ENCODE results near the gene CGNL1.

Gene CGNL1

DNA sequence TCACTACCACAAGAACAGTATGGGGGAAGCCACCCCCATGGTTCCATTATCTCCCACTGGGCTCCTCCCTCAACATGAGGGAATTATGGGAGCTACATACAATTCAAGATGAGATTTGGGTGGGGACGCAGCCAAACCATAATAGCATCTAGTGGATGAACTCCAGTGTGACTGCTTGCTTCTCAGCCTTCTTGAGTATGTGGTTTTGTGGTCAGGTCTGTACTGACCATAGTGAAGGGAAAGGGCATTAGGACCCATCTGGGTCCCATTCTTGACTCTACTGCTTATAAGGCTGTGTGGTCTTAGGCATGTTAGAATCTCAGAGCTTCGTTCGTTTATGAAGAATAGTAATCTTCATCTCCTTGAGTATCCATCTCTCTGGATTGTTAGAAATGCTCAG, 81.4 kb downstream of the CGNL1 start:
- DNase-seq (ENCODE audit: low read depth in 2 of 2) = no peak

DNA sequence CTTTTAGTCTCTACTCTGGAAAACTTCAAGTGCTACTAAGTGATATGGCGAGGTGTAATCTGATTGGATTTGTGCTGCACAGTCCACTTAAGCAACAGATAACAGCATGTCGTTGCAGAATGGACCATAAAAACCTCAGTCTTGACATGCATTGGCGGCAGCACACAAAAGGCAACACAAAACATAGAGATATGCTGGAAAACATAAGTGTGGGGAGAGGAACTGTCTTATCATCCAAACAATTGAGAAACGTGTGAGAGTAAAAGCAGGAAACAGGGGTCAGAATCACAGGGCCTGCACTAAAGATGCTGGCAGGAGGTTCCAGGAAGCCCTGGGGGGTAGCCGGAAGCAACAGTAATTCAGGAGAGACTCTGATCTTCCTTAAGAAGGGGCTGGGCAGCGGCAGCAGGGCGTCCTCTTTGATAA, 82.1 kb downstream of the CGNL1 start:
- DNase-seq (ENCODE audit: low read depth in 2 of 2) = no peak

DNA sequence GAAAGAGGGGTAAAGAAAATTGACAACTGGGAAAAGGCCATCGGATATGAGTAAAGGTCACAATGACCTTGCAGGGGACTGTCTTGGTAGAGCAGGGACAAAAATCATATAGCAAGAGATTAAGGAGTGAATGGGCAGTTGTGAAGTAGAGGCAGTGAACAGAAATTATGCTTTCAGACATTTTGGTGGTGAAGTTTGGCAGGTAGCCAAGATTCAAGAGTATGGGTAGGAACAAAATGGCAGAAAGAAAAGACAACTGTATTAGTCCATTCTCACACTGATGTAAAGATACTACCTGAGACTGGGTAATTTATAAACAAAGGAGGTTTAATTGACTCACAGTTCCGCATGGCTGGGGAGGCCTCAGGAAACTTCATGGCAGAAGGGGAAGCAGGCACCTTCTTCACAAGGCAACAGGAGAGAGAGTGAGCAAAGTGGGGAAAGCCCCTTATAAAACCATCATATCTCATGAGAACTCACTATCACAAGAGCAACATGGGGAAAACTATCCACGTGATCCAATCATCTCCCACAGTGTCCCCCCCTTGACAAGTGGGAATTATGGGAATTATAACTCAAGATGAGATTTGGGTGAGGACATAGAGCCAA, 84.0 kb downstream of the CGNL1 start:
- DNase-seq (ENCODE audit: low read depth in 2 of 2) = no peak

DNA sequence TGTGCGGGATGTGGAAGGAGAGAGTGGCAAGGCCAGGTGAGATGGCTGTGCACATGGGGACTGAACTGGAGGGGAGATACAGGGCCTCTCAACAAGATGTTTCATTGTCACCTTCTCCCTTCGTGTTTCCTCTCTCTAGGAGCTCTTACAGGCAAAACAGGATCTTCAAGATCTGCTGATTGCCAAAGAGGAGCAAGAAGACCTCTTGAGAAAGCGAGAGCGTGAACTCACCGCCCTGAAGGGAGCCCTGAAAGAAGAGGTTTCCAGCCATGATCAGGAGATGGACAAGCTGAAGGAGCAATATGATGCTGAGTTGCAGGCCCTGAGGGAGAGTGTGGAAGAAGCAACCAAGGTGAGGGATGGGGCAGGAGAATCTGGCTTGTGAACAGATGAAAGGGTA, 85.2 kb downstream of the CGNL1 start:
- no peak for DNase-seq (ENCODE audit: low read depth in 2 of 2)

DNA sequence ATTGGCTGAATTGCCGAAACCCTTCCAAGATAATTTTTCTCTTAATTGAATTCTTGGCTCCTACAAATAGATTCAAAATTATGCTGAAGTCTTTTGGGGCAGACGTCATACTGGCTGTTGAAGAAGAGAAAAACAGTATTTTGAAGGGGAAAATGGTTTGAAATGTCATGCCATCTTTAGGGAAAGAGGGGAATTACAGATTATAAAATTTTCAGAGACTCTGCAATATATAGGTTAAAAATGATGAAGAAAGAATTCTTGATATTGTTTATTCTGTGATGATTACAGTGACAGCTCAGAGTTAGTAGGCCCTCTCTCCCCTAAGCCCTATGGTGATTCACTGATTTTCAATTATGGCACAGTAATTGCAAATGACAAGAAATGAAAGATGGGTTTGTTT, 86.1 kb downstream of the CGNL1 start:
- no peak for DNase-seq (ENCODE audit: low read depth in 2 of 2)

DNA sequence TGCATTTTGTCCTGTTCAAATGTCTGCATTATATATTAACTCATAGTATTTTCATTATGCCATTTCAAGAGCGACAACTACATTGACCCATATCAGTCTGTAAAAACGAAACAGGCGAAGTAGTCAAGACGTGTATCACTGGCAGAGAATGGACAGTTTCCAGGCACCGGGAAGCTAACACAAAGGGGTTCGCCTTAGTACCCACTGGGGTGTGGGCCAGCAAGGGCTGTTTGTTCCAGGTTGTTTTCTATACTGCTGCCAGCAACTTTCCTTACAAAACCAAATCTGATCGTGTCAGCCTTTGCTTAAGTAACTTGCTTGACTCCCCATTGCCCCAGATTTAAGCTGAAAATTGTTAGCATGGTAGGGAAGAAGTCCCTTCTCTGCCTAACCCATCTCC, 87.1 kb downstream of the CGNL1 start:
- DNase-seq (ENCODE audit: low read depth in 2 of 2) = no peak

DNA sequence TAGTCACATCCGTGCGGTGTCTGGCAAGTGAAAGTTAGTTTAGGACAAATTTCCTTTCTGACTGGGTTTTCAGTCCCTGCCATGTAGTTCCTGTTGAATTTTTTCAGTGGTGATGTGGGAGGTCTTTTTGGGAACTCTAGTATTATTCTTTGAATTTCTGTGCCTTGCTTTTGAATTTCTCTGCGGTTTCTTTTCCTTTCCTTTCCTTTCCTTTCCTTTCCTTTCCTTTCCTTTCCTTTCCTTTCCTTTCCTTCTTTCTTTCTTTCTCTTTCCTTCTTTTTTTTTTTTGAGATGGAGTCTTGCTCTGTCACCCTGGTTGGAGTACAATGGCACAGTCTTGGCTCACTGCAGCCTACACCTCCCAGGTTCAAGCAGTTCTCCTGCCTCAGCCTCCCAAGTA, 88.2 kb downstream of the CGNL1 start:
- DNase-seq (ENCODE audit: low read depth in 2 of 2) = no peak

DNA sequence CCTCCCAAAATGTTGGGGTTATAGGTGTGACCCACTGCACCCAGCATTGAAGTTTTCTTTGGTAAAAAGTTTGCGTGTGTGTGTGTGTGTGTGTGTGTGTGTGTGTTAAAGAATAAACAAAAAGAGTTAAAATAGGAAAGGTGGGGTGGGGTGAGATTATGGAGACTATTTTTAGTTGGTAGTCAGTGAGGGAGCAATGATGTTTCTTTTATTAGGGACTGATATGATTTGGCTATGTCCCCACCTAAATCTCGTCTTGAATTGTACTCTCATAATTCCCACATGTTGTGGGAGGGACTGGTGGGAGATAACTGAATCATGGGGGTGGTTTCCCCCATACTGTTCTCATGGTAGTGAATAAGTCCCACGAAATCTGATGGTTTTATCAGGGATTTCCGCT, 92.2 kb downstream of the CGNL1 start:
- DNase-seq (ENCODE audit: low read depth in 2 of 2) = no peak

DNA sequence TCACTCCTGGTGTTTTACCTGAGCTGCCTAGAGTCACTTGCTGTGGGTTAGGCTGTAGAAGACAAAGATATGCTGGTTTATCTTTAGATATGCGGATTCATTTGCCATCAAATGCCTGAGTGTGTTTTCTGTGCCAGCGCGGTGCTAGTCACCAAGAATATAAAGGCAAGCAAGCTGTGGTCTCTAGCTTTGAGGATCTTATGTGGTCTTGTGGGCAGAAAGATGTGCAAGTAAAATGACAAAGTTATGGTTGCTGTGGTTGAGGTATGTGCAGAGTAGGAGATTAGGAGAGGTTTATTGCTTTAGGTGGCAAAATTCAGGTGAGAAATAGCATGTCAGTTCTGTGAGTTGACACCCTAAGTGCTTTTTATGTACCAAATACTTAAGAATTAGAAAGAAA, 94.2 kb downstream of the CGNL1 start:
- DNase-seq (ENCODE audit: low read depth in 2 of 2) = no peak

DNA sequence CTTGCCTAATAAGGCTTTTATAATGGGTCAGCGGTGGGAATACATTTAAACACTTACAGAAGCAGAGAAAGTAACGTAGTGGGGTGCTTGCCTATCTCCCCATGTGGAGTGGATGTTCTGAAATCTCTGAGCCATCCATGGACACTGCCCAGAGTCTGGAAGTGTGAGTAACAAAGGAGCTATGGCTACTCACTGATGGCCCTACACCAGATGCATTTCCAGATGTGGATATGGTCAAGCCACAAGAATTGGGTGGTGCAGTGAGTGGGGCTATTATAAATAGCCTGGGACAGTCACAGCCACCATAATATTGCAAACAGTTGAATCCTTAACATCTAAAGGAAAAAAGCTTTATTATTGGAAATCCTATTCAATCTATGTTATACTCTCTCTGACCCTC, 96.6 kb downstream of the CGNL1 start:
- no peak for DNase-seq (ENCODE audit: low read depth in 2 of 2)

DNA sequence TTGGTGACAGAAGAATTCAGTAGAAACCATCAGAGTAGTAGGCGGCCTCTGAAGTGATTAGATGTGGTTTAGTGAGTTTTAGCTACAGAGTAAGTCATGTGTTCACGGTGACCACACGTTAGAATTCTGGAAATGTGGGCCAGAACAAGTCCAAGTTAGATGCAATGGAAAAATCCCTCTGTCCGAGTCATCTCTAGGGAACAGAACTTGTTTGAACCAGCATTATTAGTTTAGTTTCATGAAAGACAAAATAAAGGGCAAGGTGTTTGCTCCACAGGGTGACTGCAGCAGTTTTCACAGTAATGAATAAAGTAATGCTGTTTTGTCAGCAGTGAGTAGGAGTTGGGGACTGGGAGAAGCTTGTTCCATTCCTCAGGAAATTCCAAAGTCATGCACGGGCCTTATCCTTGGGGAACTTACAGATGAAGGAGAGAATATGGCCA, 100.2 kb downstream of the CGNL1 start:
- DNase-seq (ENCODE audit: low read depth in 2 of 2) = no peak

DNA sequence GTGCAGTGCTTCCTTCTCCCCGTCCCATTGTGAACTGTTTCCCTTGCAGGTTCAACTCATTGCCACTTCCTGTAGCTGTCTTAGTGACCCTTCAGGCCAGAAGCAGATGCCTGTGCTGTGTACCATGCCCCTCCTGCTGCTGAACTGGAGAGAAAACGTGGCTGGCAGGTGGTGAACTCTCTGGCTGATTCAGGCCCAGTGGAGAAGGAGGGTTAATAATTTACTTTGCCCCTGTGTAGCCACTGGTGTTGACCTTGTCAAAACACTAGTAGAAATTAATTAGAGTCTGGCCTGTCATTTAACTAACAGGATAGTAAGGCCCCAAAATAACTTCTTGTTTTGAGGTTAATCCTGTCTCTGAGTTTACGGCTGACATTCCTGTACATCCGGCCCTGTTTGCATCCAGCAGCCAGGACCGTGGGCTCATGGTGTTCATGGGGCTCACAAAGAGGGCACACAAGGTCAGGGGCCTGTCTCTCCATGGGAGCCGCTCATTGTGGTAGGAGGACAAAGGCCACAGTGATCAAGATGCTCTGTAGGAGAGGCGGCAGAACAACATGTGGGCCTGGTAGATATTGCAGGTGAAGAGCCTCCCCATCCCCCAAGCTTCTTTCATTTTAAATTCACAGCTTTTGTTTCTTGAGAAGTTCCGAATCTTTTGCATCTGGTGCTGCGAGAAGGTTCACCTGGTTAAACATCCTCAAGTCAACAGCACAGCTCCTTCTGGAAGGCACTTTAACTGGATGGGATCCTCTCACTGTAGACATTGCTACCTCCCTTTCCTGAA, 101.6 kb downstream of the CGNL1 start:
- DNase-seq (ENCODE audit: low read depth in 2 of 2) = no peak

DNA sequence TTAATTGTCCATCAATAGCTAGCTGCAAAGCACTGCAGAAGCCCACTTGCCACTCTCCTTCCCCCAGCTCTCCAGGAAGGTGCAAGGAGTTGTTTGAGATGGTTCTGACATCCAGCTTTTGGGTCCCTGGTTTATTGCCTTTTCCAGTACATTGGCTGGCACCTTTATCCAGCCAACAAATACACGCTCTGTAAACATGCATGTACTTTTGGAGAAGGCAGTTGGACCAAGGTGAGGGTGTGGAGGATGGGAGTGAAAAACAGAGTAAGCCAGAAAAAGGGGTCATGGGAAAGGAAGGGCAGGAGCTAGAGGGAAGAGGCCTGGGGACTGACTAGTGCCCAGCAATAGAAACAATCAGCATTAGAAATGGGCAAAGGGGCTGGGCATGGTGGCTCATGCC, 102.7 kb downstream of the CGNL1 start:
- DNase-seq (ENCODE audit: low read depth in 2 of 2) = no peak

DNA sequence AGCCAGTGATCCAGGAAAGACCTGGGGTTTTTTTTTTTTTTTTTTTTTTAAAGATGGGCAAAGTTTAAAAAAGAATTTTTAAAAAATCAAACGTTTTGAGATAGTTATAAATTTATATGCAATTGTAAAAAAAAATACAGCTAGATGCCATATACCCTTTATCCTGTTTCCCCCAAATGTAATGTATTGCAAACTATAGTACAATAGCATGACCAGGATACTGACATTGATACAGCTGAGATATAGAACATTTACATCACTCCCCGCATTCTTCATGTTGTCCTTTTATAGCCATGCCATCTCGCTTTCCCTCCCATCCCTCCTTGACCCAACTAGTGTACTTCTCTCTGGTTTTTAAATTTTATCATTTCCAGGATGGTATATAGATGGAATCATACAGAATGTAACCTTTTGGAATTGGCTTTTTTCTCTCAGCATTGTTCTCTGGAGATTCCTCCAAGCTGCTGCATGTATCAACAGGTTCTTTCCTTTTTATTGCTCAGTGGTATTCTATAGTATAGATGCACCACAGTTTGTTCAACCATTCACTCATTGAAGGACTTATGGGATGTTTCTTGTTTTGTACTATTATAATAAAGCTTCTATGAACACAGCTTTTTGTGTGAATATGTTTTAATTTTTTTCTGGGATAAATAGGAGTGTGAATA, 104.9 kb downstream of the CGNL1 start:
- no peak for DNase-seq (ENCODE audit: low read depth in 2 of 2)

DNA sequence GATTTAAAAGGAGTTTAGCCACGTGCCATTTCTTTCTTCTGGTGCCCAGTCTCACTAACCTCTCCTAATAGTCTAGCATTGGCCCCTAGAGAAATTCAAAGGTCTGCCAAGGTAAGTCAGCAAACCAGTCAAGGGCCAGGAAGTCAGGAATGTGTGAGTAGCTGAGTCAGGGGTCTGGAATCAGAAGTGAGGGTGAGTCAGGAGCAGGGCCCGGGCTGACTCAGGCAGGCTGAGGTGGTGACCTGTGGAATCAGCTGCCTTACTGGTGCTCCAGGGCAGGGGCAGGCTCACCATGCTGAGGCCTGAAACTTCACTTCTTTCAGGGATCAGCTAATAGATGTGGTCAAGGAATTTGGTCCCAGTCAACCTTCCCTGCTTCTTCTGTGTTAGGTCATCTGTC, 109.6 kb downstream of the CGNL1 start:
- DNase-seq (ENCODE audit: low read depth in 2 of 2) = no peak

DNA sequence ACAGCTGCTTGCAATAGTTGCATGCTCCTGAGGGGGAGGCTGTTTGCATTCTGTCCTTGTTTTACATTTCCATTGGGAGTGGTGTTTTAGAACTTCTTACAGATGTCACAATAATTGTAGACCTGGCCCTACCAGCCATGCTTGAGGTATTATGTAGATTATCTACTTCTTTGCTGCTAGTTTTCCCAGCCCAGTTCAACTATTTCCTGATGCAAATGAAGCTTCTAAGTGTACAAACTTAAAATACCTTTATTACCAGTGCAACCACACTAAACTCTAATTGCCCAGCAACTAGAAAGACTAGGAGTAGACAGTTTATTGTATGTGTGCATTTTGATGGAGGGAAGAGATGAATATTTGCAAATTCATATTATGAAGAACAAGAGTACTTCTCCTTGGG, 110.5 kb downstream of the CGNL1 start:
- DNase-seq (ENCODE audit: low read depth in 2 of 2) = no peak

DNA sequence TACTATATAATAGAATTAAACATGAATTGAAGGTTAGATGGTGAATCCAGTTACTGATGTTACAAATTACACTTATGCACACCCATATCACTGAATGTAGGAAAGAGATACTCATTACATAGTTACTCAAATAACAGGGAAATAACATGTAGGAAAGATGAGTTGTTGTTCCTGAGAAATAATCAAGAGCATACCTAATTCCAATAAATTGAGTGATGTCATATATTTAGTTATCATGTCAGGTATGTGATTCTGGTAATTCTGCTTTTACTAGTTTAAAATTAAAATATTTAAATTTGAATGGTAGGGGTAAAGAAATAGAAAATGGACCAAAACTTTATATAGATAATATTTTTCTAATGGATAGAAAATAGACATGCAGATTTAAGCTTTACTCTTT, 112.8 kb downstream of the CGNL1 start:
- DNase-seq (ENCODE audit: low read depth in 2 of 2) = no peak

DNA sequence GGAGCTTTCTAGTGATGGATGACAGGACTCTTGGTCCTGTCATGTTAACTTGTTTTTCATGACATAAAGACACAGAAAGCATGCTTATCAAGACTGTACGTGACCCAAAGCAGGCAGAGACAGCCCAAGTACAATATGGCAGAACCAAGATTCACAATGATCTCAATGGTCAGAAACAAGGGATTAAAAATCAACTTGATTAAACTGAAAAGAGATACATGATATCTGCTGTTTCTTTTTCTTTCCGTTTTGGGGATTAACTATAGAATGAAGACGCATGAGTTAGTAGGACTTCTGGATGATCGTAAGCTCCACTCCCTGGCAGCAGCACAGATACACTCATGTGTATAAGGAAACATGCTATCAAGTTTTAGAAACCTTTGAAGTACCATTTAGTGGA, 117.0 kb downstream of the CGNL1 start:
- no peak for DNase-seq (ENCODE audit: low read depth in 2 of 2)

DNA sequence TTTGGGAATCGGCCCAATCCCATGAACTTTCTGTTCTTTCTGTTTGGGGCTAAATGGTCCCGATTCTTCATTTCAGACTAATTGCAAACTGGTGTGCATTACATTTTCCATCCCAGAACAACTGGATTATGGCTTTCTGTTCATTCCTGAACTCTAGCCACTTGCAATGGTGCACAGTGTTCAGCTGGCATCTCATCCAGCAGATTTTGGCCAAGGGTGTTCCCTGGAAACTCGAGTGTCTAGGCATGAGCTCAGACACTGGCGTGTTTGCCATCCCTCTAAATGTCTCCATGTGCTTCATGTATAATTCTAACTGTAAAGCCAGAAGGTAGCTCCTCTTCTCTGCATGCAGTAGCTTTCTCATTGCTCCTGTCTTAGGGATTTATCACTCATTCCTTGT, 118.3 kb downstream of the CGNL1 start:
- DNase-seq (ENCODE audit: low read depth in 2 of 2) = no peak

DNA sequence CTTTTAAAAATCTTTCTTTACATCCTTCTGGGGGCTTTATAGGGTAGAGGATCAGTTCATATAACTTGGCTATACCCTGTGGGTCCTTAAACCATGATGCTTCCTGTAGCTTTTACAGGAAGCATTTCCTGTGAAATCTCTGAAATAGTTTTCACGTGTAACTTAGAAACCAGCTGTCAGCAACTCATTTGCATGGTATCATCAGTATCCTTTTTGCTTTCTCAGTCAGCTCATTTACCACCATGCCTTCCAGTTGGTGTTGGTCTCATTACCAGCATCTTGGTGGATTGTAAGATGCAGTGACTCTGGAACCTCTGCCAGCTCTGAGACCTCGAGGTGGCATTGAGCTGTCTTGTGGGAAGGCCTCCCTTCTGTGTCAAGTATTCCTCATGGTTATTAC, 118.7 kb downstream of the CGNL1 start:
- DNase-seq (ENCODE audit: low read depth in 2 of 2) = no peak

DNA sequence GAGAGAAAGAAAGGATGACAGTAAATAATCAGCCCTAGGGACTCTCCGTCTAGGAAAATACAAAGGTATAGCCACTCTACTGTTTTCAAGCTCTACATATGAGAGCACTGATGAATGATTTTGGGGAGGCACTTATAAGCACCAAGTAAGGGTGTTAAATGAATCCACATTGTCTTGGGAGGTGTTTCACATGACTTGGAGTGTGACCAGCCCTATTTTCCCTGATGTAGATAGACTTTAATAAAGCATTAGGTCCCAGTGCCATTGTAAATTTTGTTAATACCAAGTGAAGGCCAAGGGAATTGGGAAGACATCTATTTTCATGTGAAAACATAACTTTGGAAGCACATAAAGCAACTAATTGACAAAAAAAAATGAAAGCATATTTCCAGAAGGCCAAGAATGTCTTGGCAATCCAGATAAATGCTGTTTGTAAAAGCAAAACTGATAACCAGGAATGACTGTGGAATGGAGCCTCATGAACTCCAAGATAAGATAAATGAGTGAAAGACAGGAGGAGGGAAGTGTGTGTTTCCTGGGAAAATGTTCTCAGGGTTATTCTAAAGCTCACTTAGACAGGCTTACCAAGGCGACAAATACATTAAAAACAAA, 119.4 kb downstream of the CGNL1 start:
- DNase-seq (ENCODE audit: low read depth in 2 of 2) = no peak

DNA sequence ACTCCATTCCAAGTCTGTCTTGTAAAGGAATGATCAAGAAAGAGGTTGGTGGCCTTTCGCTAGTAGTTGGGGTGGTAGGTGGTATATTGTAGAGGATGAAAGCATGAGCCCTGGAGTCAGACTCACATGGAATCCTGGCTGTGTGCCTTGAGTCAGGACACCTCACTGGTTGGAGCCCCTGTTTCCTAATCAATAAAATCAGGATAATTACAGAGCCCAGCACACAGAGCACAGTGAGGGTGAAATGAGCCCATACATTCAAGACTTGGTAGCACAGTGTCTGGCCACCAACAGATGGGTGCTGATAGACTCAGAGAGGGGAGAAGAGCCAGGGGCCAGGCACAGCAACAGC, 120.3 kb downstream of the CGNL1 start:
- no peak for DNase-seq (ENCODE audit: low read depth in 2 of 2)

Data from stimulated activated CD4-positive, alpha-beta T cell treated with anti-CD3 and anti-CD28 coated beads, Interleukin-12 subunit alpha, Interleukin-12 subunit beta, amount 100 ng/mL, for 24 hours (primary cell).